Placental pericyte (primary cell): Measurements from ENCODE around the gene ADAMTS12. TPM values are rescaled to one million over a fixed set of nuclear protein-coding genes. Genes with fewer than 3 reads are reported as not detected.

Experiments used
- small RNA-seq: library from RNA; depleted of rRNA; stranded (forward); fragments of <200 nt; gene quantifications from one replicate; pipeline ENCODE3, GENCODE V24; 2012; ENCODE audit warnings: low replicate concordance
- total RNA-seq: library from RNA; depleted of rRNA; stranded (reverse); fragments of >200 nt; gene quantifications from 2 replicates; pipeline ENCODE4 v1.2.3, GENCODE V29; 2012

Gene ADAMTS12, protein sequence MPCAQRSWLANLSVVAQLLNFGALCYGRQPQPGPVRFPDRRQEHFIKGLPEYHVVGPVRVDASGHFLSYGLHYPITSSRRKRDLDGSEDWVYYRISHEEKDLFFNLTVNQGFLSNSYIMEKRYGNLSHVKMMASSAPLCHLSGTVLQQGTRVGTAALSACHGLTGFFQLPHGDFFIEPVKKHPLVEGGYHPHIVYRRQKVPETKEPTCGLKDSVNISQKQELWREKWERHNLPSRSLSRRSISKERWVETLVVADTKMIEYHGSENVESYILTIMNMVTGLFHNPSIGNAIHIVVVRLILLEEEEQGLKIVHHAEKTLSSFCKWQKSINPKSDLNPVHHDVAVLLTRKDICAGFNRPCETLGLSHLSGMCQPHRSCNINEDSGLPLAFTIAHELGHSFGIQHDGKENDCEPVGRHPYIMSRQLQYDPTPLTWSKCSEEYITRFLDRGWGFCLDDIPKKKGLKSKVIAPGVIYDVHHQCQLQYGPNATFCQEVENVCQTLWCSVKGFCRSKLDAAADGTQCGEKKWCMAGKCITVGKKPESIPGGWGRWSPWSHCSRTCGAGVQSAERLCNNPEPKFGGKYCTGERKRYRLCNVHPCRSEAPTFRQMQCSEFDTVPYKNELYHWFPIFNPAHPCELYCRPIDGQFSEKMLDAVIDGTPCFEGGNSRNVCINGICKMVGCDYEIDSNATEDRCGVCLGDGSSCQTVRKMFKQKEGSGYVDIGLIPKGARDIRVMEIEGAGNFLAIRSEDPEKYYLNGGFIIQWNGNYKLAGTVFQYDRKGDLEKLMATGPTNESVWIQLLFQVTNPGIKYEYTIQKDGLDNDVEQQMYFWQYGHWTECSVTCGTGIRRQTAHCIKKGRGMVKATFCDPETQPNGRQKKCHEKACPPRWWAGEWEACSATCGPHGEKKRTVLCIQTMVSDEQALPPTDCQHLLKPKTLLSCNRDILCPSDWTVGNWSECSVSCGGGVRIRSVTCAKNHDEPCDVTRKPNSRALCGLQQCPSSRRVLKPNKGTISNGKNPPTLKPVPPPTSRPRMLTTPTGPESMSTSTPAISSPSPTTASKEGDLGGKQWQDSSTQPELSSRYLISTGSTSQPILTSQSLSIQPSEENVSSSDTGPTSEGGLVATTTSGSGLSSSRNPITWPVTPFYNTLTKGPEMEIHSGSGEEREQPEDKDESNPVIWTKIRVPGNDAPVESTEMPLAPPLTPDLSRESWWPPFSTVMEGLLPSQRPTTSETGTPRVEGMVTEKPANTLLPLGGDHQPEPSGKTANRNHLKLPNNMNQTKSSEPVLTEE (N-terminal part only)
- 135 and 203 TPM in 2 replicates for total RNA-seq

DNA sequence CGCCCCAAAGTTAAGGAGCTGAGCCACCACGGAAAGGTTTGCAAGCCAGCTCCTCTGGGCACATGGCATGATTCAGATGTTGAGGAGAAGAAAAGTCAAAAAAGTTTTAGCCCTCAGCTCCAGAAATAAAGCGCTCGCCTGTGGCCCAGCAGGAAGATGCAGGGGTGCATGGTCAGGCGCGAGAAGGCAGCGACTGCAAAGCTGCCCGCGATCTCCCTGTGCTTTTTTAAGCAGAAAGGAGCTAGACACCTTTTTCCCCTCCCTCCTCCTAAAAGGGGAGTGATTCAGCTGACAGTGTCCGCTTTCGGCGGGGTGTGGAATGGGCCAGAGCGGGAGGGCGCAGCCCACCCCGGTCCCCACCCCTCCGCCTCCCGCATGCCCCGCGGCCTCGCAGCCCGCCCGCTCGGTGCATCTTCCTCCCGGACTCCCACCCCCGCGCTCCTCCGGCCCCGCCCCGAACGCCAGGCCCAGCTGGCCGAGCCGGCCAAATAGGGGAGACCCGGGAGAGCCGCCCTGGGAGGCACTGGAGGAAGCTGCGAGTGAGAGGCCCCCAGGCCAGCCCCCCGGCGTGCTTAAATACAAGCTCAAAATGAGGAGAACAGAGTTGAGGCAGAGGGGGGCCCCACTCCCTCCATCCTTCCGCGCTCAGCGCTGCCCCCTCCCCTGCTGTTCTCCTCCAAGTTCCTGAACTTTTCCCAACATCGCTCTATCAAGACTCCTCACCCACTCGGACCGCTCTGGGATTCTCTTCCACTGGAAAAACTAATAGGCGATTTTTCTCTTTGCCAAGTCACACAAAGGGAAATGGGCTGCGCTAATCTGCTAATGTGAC, at the start of gene ADAMTS12:
Gene ADAMTS12, minus strand, starts transcription at position 203 of the 832 bp plus-strand sequence. Its CDS starts 134 bp downstream, at position 69.

DNA sequence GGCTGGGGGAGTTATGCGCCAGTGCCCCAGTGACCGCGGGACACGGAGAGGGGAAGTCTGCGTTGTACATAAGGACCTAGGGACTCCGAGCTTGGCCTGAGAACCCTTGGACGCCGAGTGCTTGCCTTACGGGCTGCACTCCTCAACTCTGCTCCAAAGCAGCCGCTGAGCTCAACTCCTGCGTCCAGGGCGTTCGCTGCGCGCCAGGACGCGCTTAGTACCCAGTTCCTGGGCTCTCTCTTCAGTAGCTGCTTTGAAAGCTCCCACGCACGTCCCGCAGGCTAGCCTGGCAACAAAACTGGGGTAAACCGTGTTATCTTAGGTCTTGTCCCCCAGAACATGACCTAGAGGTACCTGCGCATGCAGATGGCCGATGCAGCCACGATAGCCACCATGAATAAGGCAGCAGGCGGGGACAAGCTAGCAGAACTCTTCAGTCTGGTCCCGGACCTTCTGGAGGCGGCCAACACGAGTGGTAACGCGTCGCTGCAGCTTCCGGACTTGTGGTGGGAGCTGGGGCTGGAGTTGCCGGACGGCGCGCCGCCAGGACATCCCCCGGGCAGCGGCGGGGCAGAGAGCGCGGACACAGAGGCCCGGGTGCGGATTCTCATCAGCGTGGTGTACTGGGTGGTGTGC, 44.7 kb upstream of the ADAMTS12 start, which contains the start of gene RXFP3:
Gene RXFP3, plus strand, starts transcription at position 6 of the 636 bp plus-strand sequence. Its CDS starts 355 bp downstream, at position 361.

Small RNA genes lying within 50 kb of the gene (small RNA-seq; reads per million reads assigned to genes)
- not detected for gene RNU6-923P

Other genes with a start within 250 kb of the ADAMTS12 start
- gene RXFP3, start 44.4 kb upstream of the ADAMTS12 start, total RNA-seq, result 0.22 and 0.29 TPM in 2 replicates
- under 0.01 TPM in 1 of 2 replicates, not detected in the other for gene SLC45A2, start 92.7 kb upstream of the ADAMTS12 start, total RNA-seq
- 3.5 and 10.0 TPM in 2 replicates for gene AMACR, start 116.1 kb upstream of the ADAMTS12 start, total RNA-seq
- under 0.01 and 0.43 TPM in 2 replicates for gene C1QTNF3, start 151.2 kb upstream of the ADAMTS12 start, total RNA-seq